Body of pancreas (tissue), 4 donors: ENCODE results near the gene MARCHF4.

Source experiments
- CTCF ChIP-seq, 7 experiments: fragments of 450-650 bp in 4 of 7; fragments of 200-600 bp in 3 of 7; sonication (generic) in 3 of 7; IDR thresholded peaks; one replicate each; pipeline ENCODE4 v1.5.1; 2016 to 2019; ENCODE audit warnings: antibody characterized with exemption in 7 of 7
- POLR2A ChIP-seq, 3 donors: fragments of 450-650 bp; IDR thresholded peaks; one replicate each; pipeline ENCODE4 v1.6.1; 2016; ENCODE audit warnings: antibody characterized with exemption in 3 of 3, mild to moderate bottlenecking in 2 of 3

GRCh38 chr2:216402751-216403150 lies 30.5 kb upstream of the MARCHF4 start:
- no peak for TF ChIP-seq POLR2A (IDR thresholded peaks at IDR 0.05)
- no peak for TF ChIP-seq CTCF (IDR thresholded peaks at IDR 0.05)
